ENCODE measurements around the gene FRG2C. TPM values are rescaled to one million over a fixed set of nuclear protein-coding genes. Genes with fewer than 3 reads are reported as not detected.
"Not testable (repeated sequence)": the region's sequence is repeated elsewhere in the genome, so short reads cannot be mapped to it uniquely, and the experiment has no call there.

The FRG2C gene
- total RNA-seq, 1 donor = under 0.01 TPM

- Histone ChIP-seq H3K4me2 (ENCODE audit: insufficient read depth, low read length) (no peak overlapping the region), H3K9me3 (ENCODE audit: low read depth, low read length) (no peaks in the 10 kb centered on the region), H3K79me2 (ENCODE audit: insufficient read depth, low read length) (no peaks in the 10 kb centered on the region), H3K4me3 (ENCODE audit: insufficient read depth, low read length) (no peak overlapping the region), H3K4me1 (ENCODE audit: insufficient read depth, low read length) (no peaks in the 10 kb centered on the region), H3K27me3 (ENCODE audit: insufficient read depth, low read length) (no peaks in the 10 kb centered on the region), H3K27ac (ENCODE audit: low read depth, low read length) (no peak overlapping the region), H3K36me3 (ENCODE audit: insufficient read depth, low read length) (no peaks in the 10 kb centered on the region), H4K20me1 (ENCODE audit: insufficient read depth, low read length) (no peaks in the 10 kb centered on the region), H2AFZ (ENCODE audit: low read length) (no peak overlapping the region)
- no peak for DNase-seq (ENCODE audit: insufficient read length, low spot score, missing footprints)
- no peak for TF ChIP-seq CTCF (IDR thresholded peaks at IDR 0.05; ENCODE audit: extremely low read depth, low read depth, low read length)
Measured at GRCh38 chr3:75631541-75631940, 32.6 kb upstream of the FRG2C start.

GRCh38 chr3:75638947-75639346 lies 25.2 kb upstream of the FRG2C start:
- not testable (repeated sequence) for H3K4me3 ChIP-seq (ENCODE audit: insufficient read depth, low read length); H3K36me3 ChIP-seq (ENCODE audit: insufficient read depth, low read length); H3K4me2 ChIP-seq (ENCODE audit: insufficient read depth, low read length); H4K20me1 ChIP-seq (ENCODE audit: insufficient read depth, low read length); DNase-seq (ENCODE audit: insufficient read length, low spot score, missing footprints); H3K27ac ChIP-seq (ENCODE audit: low read depth, low read length); H3K9me3 ChIP-seq (ENCODE audit: low read depth, low read length); H2AFZ ChIP-seq (ENCODE audit: low read length); H3K27me3 ChIP-seq (ENCODE audit: insufficient read depth, low read length); H3K79me2 ChIP-seq (ENCODE audit: insufficient read depth, low read length); H3K4me1 ChIP-seq (ENCODE audit: insufficient read depth, low read length)

GRCh38 chr3:75641107-75641517 lies 23.0 kb upstream of the FRG2C start:
- DNase-seq (ENCODE audit: insufficient read length, low spot score, missing footprints) = peak; percentile 48
- not testable (repeated sequence) for H3K27me3 ChIP-seq (ENCODE audit: insufficient read depth, low read length); H3K9me3 ChIP-seq (ENCODE audit: low read depth, low read length); H4K20me1 ChIP-seq (ENCODE audit: insufficient read depth, low read length); H3K4me1 ChIP-seq (ENCODE audit: insufficient read depth, low read length); H3K79me2 ChIP-seq (ENCODE audit: insufficient read depth, low read length); H3K27ac ChIP-seq (ENCODE audit: low read depth, low read length); H3K36me3 ChIP-seq (ENCODE audit: insufficient read depth, low read length)
- H2AFZ ChIP-seq (ENCODE audit: low read length) = peak overlapping the region; percentile 88
- peak overlapping the region; percentile 75 for H3K4me3 ChIP-seq (ENCODE audit: insufficient read depth, low read length)
- peak overlapping the region; percentile 80 for H3K4me2 ChIP-seq (ENCODE audit: insufficient read depth, low read length)

GRCh38 chr3:75643031-75643800 lies 20.9 kb upstream of the FRG2C start:
- H3K36me3 ChIP-seq (ENCODE audit: insufficient read depth, low read length); H3K9me3 ChIP-seq (ENCODE audit: low read depth, low read length); H3K27ac ChIP-seq (ENCODE audit: low read depth, low read length); DNase-seq (ENCODE audit: insufficient read length, low spot score, missing footprints); H3K4me3 ChIP-seq (ENCODE audit: insufficient read depth, low read length); H4K20me1 ChIP-seq (ENCODE audit: insufficient read depth, low read length); H3K4me1 ChIP-seq (ENCODE audit: insufficient read depth, low read length); H3K27me3 ChIP-seq (ENCODE audit: insufficient read depth, low read length); H3K79me2 ChIP-seq (ENCODE audit: insufficient read depth, low read length): not testable (repeated sequence)
- Histone ChIP-seq H3K4me2 (ENCODE audit: insufficient read depth, low read length) (peak overlapping the region; percentile 57), H2AFZ (ENCODE audit: low read length) (peak overlapping the region; percentile 2)
- TF ChIP-seq CTCF (IDR thresholded peaks at IDR 0.05; ENCODE audit: extremely low read depth, low read depth, low read length) = peak; percentile 50

GRCh38 chr3:75645548-75645947 lies 18.6 kb upstream of the FRG2C start:
- H3K36me3 ChIP-seq (ENCODE audit: insufficient read depth, low read length); H2AFZ ChIP-seq (ENCODE audit: low read length); H3K79me2 ChIP-seq (ENCODE audit: insufficient read depth, low read length); DNase-seq (ENCODE audit: insufficient read length, low spot score, missing footprints); H3K4me3 ChIP-seq (ENCODE audit: insufficient read depth, low read length); H3K27ac ChIP-seq (ENCODE audit: low read depth, low read length); H3K4me2 ChIP-seq (ENCODE audit: insufficient read depth, low read length); H4K20me1 ChIP-seq (ENCODE audit: insufficient read depth, low read length); H3K9me3 ChIP-seq (ENCODE audit: low read depth, low read length); H3K4me1 ChIP-seq (ENCODE audit: insufficient read depth, low read length); H3K27me3 ChIP-seq (ENCODE audit: insufficient read depth, low read length): not testable (repeated sequence)

Data from osteoblast (primary cell).